Hematopoietic multipotent progenitor cell treated with erythropoietin and hydrocortisone succinate and interleukin-3 and kit ligand, for 8 days (in vitro differentiated cells): ENCODE data around the gene MLPH.

Experiments used
- DNase-seq: peaks from one replicate; pipeline ENCODE4 v3.0.0-alpha.2; 2015

MLPH gene, protein sequence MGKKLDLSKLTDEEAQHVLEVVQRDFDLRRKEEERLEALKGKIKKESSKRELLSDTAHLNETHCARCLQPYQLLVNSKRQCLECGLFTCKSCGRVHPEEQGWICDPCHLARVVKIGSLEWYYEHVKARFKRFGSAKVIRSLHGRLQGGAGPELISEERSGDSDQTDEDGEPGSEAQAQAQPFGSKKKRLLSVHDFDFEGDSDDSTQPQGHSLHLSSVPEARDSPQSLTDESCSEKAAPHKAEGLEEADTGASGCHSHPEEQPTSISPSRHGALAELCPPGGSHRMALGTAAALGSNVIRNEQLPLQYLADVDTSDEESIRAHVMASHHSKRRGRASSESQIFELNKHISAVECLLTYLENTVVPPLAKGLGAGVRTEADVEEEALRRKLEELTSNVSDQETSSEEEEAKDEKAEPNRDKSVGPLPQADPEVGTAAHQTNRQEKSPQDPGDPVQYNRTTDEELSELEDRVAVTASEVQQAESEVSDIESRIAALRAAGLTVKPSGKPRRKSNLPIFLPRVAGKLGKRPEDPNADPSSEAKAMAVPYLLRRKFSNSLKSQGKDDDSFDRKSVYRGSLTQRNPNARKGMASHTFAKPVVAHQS

DNA sequence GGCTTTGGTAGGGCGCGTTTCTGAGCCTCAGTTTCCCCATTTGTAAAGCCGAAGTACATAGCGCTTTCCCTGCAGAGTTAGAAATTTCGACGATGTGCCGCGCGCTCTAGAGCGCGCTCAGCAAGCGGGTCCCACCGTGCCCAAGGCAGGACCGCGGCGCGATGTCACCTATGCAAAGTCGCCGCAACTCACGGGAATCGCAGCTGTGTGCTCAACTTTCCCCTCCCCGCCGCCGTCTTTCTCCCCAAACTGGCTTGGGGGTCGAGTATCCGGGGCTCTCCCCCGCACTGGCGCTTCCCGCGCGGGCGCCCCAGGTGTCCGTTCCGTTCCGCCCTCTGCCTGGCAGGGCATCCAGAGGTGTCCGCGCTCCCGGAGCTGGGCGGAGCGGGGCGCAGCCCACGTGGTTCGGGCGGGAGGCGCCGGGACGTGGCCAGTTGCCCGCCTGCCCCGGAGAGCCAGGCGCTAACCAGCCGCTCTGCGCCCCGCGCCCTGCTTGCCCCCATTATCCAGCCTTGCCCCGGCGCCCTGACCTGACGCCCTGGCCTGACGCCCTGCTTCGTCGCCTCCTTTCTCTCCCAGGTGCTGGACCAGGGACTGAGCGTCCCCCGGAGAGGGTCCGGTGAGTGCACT is at the start of gene MLPH:
Gene MLPH, plus strand, starts transcription at position 433 of the 630 bp plus-strand sequence. CDS start 6,176 bp downstream, outside the sequence.
- DNase-seq, result no peak

DNA sequence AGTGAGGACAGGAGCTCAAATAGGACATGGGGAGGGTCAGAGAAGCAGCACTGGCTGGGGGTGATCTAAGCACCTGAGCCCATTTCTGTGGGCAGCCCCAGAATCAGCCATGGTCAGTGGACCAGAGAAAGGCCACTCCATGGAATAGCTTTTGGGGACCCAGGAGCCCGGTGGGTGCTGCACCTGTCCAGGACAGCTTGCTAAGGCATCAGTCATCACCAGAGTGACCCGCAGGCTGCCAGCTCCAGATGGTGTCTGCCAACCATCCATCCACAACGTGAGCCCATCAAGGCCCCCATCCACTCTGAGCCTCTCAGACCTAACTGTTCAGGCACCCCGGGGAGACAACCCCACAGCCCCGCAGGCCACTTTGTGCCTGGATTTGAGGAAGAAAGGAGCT is 49.5 kb upstream of the MLPH start:
- DNase-seq, result no peak

DNA sequence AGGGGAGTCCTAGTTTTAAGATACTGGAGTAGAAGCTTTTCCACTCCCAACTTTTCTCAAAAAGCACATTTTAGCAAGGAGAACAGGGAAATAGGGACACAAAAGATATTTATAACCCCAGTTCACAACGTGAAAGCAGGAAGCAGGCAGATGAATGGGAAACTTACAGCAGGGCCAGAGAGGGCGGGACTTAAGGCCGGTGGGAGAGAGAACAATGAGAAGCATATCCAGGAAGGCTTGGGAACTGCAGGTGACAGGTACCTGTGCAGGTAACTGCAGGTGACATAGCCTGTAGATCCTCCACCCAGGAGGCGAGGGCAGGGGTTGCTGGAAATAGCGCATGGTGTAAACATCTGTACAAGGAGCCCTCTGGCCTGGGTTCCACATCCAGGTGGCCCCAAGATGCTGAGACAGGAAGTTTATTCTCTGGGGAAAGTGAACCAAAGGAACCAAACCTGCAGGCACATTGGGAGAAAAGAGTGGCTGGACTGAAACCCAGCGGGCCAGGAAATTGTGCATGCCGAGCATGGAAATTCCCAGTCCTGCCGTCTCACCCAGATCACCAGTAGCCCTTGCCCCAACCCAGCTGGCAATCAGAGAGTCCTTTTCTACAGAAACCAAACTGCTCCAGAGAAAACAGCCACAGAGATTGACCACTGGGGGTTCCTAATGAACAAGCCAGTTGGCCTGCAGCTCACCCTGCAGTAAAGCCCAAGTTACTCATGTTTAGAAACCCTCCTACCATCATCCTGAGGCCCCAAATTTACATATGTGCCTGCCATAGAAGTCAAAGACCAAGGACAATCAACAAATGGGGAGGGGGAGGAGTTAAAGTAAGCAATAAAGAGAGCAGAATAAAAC is 48.7 kb upstream of the MLPH start:
- no peak for DNase-seq

DNA sequence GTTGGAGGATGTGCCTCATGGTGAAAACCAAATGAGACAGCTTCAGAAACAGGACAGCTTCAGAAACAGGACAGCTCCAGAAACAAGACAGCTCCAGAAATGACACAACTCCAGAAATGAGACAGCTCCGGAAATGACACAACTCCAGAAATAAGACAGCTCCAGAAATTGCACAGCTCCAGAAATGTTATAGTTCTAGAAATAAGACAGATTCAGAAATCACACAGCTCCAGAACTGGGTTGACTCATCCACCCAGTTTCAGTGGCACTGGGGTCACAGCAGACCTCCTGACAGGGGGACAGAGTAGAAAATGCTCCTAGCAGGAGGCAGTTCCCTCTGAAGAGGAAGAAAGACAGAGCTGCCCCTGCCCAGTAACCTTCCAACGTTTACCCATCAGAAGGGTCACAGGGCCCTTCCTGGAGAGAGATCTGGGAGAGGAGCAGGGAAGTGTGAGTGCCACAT is 46.2 kb upstream of the MLPH start:
- no peak for DNase-seq

DNA sequence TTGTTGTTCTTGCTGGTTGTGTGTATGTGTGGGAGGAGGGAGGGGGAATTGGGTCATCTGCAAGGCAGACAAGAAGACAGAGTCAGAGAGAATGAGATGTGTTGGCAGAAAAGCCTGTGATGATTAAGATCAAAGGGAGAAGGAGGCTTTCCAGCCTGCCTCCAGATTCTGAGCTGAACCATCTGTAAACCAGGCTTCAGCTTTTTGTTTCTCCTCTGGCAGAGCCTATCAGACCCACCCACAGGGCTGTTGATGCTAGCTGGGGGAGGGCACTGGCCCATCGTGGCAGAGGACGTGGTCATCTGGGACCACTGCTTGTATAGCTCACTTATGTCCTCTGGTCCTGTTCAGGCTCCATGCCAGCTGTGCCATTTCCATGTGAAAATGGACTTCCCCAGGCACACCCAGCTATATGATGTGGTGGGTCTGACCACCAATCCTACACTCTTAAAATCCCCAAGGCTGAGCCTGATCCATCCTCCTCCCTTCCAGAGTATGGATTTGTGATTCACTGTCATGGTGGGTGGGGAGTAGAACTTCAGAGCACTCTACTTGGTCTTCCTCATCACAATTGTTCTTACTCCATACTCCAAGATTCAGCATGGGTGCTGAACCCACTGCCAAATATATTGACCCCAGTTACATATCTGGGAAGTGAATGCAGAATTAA is 45.3 kb upstream of the MLPH start:
- DNase-seq, result no peak

DNA sequence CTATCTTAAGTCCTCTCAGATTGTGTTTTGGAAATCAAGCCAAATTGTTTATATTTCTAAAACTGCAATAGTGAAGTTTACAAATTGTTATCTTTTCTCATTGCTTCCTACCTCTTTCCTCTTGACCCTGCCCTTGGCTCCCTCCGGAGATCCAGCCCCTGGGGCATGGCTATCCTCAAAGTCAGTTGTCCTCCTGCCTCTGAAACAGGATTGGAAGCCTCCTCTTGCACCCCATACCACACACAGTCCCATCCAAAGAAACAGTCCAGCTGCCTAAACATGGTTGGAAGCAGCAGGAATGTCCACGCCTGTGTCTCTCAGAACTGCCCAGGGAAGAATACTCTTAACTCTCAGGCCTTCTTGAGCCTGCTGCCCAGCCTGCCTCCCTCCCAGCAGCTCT is 43.0 kb upstream of the MLPH start:
- no peak for DNase-seq

DNA sequence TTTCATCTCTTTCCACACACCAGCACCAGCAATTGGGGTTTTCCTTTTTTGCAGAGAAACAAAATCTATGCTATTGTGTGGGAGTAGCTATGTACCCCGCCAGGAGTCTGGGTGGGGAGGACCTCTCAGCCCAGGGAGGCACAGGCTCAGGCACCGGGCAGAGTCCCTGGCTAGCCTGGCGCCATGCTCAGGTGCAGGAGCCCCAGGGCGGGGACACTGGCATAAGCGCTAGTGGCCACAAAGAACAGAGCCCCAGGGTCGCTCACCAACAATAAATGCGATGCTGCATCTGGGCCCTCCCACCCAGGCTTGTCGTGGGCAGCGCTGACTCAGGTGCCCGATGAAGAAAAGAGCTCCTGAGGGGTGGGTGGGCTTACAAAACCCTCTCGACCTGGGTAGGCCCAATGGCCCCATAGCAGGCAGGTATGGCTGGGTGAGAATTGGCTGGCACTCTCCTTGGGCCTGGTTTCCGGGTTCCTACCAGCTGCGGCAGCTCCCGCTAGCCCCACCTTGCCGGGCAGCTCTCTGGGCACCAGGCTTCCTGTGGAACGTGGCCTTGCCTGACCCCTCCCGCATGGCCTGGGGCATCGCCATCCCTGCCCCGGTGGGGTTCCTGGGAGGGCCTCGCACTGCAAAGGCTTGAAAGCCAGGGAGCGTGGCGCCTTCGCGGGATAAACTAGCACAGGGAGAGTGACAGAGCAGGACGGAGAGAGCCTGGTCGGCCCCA is 41.3 kb upstream of the MLPH start:
- DNase-seq, result no peak

DNA sequence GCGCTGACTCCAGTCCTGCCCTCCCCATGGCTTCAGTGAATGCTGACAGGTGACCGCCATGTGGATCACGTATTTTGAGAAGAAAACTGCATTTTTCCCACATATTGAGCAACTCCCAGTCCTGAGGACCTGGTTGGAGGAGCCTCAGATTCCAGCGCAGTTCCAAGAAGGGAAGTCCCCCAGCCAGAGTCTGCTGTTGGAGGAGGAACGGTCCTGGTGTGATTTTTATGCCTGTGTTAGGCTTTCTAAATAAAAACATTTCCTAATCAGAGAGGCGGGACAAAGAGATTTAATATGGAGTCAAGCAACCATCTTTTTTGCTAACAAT is 40.7 kb upstream of the MLPH start:
- DNase-seq, result no peak

DNA sequence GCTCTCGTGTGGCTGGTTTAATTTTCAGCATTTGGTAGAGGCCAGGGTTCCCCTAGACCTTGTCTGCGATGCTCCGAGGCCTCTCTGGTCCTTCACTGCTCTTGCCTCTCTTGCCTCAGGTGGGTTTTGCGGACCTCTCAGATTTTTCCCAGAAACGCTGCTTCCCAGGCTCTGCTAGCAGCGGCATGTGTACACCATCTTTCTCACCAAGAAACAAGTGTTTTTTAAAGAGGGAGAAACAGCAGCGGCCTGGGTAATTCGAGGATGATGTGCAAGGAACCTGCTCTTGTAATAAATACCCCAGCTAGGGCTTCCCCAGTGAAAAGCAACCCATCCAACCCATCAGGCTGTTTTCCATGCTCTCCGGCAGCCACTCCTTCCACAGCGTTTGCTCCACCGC is 39.6 kb upstream of the MLPH start:
- no peak for DNase-seq

DNA sequence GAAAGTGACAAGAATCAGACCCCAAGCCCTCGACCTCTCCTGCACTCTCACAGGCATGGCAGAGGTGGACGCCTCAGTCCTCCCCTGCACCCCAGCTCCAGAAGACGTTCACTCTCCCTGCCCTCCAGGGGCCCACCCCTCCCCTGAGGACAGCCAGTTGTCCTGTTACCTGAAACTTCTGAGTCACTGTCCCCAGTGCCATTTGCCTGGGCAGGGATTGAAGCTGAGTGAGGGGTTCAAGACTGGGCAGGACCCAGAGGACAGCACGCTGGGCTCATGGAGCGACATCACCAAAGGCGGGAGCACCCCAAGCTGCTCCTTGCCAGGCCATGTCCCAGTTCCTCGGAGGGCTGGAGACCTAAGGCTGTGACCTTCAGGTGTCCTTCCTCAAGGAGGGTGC is 38.9 kb upstream of the MLPH start:
- DNase-seq, result no peak

DNA sequence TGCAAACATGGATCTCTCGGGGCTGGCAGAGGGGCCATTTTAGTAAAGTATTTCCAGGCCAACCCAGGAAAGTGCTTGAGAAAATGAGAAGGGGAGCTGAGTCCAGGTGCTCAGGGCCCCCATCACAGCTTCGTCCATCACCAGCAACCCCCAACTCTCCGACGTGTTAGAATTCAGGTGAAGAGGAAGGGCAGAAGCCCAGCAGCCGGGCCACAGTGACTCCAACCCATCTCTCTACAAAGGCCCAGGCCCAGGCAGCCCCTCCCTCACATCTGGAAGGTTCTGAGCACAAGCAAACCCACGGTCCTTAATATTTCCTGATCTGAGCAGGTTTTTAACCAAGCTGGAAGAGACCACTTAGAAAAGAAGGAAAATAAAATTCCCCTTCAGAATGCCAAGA is 38.4 kb upstream of the MLPH start:
- DNase-seq, result no peak

DNA sequence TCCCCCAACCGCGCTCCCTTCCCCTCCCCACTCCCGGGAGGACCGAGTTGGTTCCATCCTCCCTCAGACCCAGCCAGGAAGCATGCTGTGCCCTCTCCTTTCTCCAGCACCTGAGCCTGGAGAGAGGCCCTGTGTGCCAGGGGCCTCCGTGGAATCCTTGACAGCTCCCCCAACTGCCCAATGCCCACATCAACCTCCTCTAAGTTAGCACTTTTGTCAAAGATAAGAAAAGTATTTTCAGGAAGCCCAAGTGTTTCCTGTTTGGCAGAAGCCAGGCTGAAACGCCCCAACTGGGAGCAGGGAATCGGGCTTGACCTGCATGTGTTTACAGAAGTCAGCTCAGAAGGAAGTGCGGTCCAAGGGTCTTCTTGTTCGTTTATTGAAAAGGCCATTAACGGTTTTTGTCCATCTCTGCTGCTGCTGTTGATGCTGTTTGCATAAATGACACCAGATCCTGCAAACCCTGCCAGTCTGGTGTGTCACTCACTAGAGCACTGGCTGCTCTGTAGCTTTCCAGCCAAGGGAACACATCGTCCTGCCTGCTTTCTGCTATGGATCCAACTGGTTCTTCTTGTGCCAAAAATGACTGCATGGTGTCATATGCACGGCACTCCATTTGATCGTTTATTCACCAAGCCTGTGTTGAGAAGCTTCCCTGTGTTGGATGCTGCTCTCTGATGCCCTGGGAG is 37.7 kb upstream of the MLPH start:
- DNase-seq, result no peak

DNA sequence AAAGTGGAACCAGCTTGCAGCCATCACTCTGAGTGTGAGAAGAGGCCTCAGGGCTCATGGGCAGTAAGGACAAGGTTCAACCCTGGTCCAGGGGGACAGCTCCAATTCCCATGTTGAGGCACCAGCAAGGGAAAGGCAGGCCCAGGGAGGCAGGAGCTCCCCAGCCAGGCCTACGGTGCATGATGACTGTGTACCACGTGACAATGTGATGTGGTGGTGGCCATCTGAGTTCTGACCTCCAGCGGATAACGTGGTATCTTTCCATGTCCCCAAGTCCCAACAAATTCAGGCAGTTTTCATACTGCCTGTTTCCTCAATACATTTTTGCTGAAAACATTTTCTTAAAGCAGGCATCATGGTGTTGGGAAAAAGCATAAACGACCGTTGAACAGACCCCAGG is 36.9 kb upstream of the MLPH start:
- no peak for DNase-seq

DNA sequence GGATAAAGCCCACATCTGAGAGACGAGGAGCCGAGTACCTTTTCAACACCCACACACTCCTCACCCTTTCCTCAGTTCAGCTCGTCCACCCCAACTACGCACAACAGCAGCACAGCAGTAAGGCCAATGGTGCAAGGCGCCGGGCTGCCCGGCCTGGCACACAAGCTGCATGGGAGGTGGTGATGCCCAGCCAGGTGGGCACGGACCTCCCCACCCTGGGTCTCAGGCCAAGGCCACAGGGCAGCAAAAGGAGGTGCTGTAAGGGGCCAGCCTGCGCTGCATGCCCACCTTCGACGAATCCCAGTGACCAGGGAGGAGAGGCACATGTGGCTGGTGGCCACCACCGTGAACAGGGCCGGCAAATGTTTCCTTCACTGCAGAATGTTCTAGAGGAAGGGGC is 36.5 kb upstream of the MLPH start:
- no peak for DNase-seq

DNA sequence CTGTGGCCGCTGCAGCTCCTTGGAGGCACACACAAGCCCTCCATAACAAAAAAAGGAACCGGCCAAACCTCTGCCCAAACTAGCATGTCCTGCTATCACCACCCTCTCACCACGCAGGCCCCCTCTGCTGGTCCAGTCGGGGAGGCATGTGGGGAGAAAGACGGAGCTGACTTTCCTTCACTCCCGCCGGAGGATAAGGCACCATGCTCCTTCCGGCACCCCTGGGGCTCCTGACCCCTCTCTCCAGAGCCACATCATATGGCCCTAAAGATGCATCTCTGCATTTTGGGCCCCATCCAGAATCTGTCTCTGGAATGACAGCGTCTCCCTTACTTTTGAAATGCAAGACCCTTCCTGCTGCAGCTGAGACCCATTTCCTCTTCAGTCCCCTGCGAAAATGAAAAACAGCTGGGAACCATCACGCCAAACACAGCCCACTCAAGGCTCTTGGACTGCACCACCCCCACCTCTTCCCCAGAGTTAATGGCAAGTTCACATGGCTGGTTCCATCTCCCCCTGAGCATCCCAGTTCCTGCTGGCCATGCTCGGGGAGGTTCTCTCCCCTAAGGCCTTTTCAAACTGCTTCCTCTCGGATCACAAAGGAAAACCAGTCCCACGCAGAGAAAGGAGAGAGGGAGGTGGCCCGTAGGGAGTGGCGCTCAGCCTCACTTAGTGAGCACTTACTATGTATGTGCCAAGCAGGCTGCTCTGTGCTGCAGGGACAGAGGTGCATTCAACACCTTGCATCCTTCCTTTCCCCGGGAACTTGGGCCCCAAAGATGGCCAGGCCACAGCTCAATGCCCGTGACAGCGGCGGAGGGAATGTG is 35.2 kb upstream of the MLPH start:
- no peak for DNase-seq

DNA sequence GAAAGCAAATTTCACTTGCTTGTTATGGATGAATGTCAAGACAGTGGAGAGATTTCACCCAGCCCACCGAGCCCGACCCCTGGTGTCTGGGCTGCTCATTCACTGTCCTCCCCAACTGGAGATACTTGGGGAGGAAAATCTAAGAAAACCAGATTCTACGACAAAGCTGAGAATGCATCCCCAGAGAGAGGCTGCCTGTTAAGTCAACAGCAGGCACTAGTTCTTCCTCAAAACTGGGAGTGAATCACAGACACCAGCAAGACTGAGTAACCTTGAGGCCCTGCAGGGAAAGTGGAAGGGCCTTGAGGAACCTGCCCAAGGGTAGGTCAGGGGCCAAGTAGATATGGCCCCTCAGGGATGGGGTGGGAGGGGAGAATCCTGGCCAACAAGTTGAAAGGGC is 34.2 kb upstream of the MLPH start:
- no peak for DNase-seq

DNA sequence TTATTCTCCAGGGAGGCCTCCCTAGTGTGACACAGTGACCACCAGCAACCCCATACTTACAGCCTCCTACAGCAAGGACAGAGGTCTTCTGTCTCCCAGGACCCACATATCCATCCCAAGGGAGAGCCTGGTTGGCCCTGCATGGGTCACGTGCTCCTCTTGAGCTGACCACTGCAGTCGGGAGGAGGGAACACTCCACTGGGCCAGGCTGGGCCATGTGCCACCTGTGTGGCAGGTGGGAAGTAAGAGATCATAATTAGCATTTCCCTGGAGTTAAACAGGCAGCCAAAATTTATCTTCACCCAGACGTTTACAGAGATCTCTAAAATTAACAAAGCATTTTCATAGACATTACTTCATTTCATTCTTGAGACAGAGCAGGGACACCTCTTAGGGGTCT is 33.4 kb upstream of the MLPH start:
- DNase-seq, result no peak

DNA sequence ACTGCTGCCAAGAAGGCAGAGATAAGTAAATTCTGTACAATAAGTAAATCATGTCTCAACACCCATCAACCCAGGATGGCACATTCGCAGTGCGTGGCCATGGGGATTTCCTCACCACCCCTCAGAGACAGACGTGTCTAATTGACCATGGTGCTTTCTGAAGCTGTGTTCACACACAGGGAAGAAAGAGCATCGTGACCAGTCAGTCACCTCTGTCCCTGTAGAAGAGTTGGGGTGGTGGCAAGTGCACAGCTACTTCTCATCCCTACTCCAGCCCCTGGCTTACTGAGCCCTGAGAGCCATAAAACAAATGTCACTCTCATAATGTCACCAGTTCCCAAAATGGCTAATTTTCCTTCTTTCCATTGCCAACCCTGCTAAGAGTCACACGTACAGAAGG is 31.3 kb upstream of the MLPH start:
- no peak for DNase-seq

DNA sequence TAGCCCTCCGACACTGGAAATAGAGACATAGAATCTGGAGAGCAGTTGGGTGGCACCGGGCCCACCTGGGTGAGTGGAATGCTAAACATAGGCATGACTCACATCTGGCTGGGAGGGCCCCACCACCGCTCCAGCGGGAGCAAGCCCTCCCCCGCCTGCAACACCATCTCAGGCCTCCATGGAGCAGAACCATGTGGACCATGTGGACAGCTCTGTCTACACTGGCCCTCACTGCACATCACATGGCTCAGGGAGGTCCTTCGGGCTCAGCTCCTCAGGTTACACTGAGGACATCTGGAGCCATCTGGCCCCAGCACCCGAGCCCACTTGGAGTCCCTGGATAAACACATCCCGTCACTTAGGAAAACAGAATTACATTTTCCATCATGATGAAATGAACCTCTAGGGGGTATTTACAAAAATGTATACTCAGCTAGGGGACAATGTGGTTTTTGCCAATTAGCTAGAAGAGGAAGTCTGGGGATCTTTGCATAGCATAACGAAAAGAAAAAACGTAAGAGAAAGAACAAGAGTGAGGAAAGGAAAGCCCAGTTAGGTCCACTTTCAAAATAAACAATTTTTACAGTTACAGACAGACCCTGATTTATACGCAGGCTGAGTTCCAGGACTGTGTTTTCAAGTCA is 30.7 kb upstream of the MLPH start:
- no peak for DNase-seq

DNA sequence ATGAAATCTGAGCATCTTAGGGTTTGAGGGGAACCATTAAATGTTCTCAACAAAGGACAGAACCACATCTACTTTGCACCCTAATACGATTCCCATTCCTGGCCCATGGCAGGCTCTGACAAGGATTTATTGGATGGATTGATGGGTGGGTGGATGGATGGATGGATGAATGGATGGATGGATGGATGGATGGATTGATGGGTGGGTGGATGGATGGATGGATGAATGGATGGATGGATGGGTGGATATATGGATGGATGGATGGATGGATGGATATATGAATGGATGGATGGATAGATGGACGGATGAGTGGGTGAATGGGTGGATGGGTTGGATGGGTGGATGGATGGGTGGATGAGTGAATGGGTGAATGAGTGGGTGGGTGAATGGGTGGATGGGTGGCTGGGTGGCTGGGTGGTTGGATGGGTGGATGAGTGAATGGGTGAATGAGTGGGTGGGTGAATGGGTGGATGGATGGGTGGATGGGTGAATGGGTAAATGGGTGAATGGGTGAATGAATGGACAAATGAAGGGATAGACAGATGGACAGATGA is 29.6 kb upstream of the MLPH start:
- DNase-seq, result no peak
